Measurements from ENCODE around the gene PLXNA2. TPM values are rescaled to one million over a fixed set of nuclear protein-coding genes. Genes with fewer than 3 reads are reported as not detected.

PLXNA2 gene
- total and polyA plus RNA-seq, 2 of the 8 experiments (the other 6 are each of a cell fraction or from before 2014, with no cell fraction given): 0.33 to 1.5 TPM

DNA sequence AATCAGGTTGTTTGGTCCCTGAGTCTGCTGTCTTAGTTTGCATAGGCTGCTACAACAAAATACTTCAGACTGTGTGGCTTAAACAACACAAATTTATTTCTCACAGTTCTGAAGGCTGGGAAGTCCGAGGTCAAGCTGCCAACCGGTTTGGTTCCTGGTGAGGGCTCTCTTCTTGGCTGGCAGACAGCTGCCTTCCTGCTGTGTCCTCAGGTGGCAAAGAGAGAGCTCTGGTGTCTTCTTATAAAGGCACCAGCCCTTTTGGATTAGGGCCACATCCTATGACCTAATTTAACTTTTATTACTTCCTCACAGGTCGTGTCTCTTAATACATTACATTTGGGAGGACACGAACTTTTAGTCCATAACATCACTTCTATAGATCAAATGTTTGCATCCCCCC, 243.7 kb downstream of the PLXNA2 start (continued):
- TF ChIP-seq, protein P1, sequence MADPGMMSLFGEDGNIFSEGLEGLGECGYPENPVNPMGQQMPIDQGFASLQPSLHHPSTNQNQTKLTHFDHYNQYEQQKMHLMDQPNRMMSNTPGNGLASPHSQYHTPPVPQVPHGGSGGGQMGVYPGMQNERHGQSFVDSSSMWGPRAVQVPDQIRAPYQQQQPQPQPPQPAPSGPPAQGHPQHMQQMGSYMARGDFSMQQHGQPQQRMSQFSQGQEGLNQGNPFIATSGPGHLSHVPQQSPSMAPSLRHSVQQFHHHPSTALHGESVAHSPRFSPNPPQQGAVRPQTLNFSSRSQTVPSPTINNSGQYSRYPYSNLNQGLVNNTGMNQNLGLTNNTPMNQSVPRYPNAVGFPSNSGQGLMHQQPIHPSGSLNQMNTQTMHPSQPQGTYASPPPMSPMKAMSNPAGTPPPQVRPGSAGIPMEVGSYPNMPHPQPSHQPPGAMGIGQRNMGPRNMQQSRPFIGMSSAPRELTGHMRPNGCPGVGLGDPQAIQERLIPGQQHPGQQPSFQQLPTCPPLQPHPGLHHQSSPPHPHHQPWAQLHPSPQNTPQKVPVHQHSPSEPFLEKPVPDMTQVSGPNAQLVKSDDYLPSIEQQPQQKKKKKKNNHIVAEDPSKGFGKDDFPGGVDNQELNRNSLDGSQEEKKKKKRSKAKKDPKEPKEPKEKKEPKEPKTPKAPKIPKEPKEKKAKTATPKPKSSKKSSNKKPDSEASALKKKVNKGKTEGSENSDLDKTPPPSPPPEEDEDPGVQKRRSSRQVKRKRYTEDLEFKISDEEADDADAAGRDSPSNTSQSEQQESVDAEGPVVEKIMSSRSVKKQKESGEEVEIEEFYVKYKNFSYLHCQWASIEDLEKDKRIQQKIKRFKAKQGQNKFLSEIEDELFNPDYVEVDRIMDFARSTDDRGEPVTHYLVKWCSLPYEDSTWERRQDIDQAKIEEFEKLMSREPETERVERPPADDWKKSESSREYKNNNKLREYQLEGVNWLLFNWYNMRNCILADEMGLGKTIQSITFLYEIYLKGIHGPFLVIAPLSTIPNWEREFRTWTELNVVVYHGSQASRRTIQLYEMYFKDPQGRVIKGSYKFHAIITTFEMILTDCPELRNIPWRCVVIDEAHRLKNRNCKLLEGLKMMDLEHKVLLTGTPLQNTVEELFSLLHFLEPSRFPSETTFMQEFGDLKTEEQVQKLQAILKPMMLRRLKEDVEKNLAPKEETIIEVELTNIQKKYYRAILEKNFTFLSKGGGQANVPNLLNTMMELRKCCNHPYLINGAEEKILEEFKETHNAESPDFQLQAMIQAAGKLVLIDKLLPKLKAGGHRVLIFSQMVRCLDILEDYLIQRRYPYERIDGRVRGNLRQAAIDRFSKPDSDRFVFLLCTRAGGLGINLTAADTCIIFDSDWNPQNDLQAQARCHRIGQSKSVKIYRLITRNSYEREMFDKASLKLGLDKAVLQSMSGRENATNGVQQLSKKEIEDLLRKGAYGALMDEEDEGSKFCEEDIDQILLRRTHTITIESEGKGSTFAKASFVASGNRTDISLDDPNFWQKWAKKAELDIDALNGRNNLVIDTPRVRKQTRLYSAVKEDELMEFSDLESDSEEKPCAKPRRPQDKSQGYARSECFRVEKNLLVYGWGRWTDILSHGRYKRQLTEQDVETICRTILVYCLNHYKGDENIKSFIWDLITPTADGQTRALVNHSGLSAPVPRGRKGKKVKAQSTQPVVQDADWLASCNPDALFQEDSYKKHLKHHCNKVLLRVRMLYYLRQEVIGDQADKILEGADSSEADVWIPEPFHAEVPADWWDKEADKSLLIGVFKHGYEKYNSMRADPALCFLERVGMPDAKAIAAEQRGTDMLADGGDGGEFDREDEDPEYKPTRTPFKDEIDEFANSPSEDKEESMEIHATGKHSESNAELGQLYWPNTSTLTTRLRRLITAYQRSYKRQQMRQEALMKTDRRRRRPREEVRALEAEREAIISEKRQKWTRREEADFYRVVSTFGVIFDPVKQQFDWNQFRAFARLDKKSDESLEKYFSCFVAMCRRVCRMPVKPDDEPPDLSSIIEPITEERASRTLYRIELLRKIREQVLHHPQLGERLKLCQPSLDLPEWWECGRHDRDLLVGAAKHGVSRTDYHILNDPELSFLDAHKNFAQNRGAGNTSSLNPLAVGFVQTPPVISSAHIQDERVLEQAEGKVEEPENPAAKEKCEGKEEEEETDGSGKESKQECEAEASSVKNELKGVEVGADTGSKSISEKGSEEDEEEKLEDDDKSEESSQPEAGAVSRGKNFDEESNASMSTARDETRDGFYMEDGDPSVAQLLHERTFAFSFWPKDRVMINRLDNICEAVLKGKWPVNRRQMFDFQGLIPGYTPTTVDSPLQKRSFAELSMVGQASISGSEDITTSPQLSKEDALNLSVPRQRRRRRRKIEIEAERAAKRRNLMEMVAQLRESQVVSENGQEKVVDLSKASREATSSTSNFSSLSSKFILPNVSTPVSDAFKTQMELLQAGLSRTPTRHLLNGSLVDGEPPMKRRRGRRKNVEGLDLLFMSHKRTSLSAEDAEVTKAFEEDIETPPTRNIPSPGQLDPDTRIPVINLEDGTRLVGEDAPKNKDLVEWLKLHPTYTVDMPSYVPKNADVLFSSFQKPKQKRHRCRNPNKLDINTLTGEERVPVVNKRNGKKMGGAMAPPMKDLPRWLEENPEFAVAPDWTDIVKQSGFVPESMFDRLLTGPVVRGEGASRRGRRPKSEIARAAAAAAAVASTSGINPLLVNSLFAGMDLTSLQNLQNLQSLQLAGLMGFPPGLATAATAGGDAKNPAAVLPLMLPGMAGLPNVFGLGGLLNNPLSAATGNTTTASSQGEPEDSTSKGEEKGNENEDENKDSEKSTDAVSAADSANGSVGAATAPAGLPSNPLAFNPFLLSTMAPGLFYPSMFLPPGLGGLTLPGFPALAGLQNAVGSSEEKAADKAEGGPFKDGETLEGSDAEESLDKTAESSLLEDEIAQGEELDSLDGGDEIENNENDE (IDR thresholded peaks at IDR 0.05; ENCODE audit: insufficient replicate concordance, low read length): no peak
- no peak for TF ChIP-seq TAF1 (IDR thresholded peaks at IDR 0.05; ENCODE audit: low read depth, low read length)
- no peak for TF ChIP-seq TBP (IDR thresholded peaks at IDR 0.05; ENCODE audit: low read depth, low read length)
- no peak for TF ChIP-seq YY1 (IDR thresholded peaks at IDR 0.05; ENCODE audit: low read depth, low read length)
- no peak for TF ChIP-seq POLR2A (IDR thresholded peaks at IDR 0.05; ENCODE audit: control extremely low read depth in 1 of 2, low read depth in 2 of 2, low read length in 2 of 2)
- TF ChIP-seq GTF2F1 (IDR thresholded peaks at IDR 0.05; ENCODE audit: borderline replicate concordance, low read depth, low read length): no peak
- no peak for TF ChIP-seq POU5F1 (IDR thresholded peaks at IDR 0.05; ENCODE audit: low read depth, low read length)
- TF ChIP-seq, protein P2, sequence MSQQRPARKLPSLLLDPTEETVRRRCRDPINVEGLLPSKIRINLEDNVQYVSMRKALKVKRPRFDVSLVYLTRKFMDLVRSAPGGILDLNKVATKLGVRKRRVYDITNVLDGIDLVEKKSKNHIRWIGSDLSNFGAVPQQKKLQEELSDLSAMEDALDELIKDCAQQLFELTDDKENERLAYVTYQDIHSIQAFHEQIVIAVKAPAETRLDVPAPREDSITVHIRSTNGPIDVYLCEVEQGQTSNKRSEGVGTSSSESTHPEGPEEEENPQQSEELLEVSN (IDR thresholded peaks at IDR 0.05): no peak
- TF ChIP-seq RBBP5 (IDR thresholded peaks at IDR 0.05; ENCODE audit: borderline replicate concordance, low read depth, low read length): no peak
